Spinal cord (tissue), 10 donors: ENCODE results near the gene PHACTR3. TPM values are rescaled to one million over a fixed set of nuclear protein-coding genes. Genes with fewer than 3 reads are reported as not detected.

Experiments
- DNase-seq, 6 donors: peaks; one replicate each; pipeline versions ENCODE4 v3.0.0 to v3.0.0-alpha.2; 2013 to 2015; ENCODE audit warnings: low spot score in 6 of 6, low read depth in 4 of 6
- H3K27ac ChIP-seq: one replicate; pipeline ENCODE4 v1.5.1; 2013; ENCODE audit warnings: low read depth, low read length, control low read depth
- H3K27me3 ChIP-seq: one replicate; pipeline ENCODE4 v1.6.1; 2013; ENCODE audit warnings: low read length; ENCODE audit not compliant: control insufficient read depth, insufficient read depth
- H3K36me3 ChIP-seq: one replicate; pipeline ENCODE4 v1.6.1; 2013; ENCODE audit warnings: low read length; ENCODE audit not compliant: control insufficient read depth, insufficient read depth
- H3K4me1 ChIP-seq: one replicate; pipeline ENCODE4 v1.6.1; 2013; ENCODE audit warnings: low read length; ENCODE audit not compliant: control insufficient read depth, insufficient read depth
- H3K4me3 ChIP-seq: one replicate; pipeline ENCODE4 v1.5.1; 2013; ENCODE audit warnings: low read depth, low read length, control low read depth
- H3K9me3 ChIP-seq: one replicate; pipeline ENCODE4 v1.6.1; 2013; ENCODE audit warnings: low read length; ENCODE audit not compliant: control insufficient read depth, insufficient read depth
- WGBS: methylation state at CpG from one replicate; pipeline ENCODE4 v1.1.5; 2013; ENCODE audit warnings: missing lambda C conversion rate; ENCODE audit not compliant: insufficient coverage; 5-methylcytosine and 5-hydroxymethylcytosine counted together
- polyA plus RNA-seq, 2 donors: library from polyadenylated mRNA; unstranded; fragments of 120-200 nt; gene quantifications; one replicate each; pipeline ENCODE4 v1.2.1, GENCODE V29; 2013; ENCODE audit not compliant: insufficient read length in 2 of 2
- total RNA-seq, 2 donors: library from RNA; depleted of rRNA in 1 of 2; stranded (reverse); fragments of 120-200 nt in 1 of 2; fragments of >200 nt in 1 of 2; gene quantifications; one replicate each; pipeline versions ENCODE4 v1.2.3 to v1.2.4, GENCODE V29; 2013 to 2014
- donor health status: healthy.

The PHACTR3 gene
- total and polyA plus RNA-seq, 4 donors = 23.5 to 97.8 (median 52.6) TPM

- WGBS = 58% methylated on average over 15 of the region's 20 CpGs
Observed at GRCh38 chr20:59752704-59753460, 148.5 kb downstream of the PHACTR3 start.

GRCh38 chr20:59753836-59754235 is 149.5 kb downstream of the PHACTR3 start:
- H3K27me3 ChIP-seq = no peaks in the 10 kb centered on the region
- DNase-seq = no peak
- WGBS = 76% methylated on average over 10 of the region's 10 CpGs
- H3K4me1 ChIP-seq = peaks cover 41% of the 10 kb centered on the region
- no peak overlapping the region for H3K27ac ChIP-seq
- H3K4me3 ChIP-seq = no peak overlapping the region
- H3K9me3 ChIP-seq = no peaks in the 10 kb centered on the region
- H3K36me3 ChIP-seq = peaks cover 62% of the 10 kb centered on the region

More at GRCh38 chr20:59752704-59753460, 148.5 kb downstream of the PHACTR3 start:
- Histone ChIP-seq H3K4me1 (peaks cover 50% of the 10 kb centered on the region), H3K4me3 (no peak overlapping the region), H3K9me3 (no peaks in the 10 kb centered on the region), H3K36me3 (peaks cover 61% of the 10 kb centered on the region), H3K27me3 (no peaks in the 10 kb centered on the region), H3K27ac (no peak overlapping the region)
- peak in 2 of 6 donors; percentile 15 to 37 for DNase-seq

GRCh38 chr20:59754551-59754950 is 150.2 kb downstream of the PHACTR3 start:
- H3K27ac ChIP-seq = no peak overlapping the region
- H3K4me1 ChIP-seq = peaks cover 34% of the 10 kb centered on the region
- WGBS = 77% methylated on average over 9 of the region's 9 CpGs
- peaks cover 67% of the 10 kb centered on the region for H3K36me3 ChIP-seq
- no peak for DNase-seq
- H3K4me3 ChIP-seq = no peak overlapping the region
- no peaks in the 10 kb centered on the region for H3K27me3 ChIP-seq
- no peaks in the 10 kb centered on the region for H3K9me3 ChIP-seq

DNA sequence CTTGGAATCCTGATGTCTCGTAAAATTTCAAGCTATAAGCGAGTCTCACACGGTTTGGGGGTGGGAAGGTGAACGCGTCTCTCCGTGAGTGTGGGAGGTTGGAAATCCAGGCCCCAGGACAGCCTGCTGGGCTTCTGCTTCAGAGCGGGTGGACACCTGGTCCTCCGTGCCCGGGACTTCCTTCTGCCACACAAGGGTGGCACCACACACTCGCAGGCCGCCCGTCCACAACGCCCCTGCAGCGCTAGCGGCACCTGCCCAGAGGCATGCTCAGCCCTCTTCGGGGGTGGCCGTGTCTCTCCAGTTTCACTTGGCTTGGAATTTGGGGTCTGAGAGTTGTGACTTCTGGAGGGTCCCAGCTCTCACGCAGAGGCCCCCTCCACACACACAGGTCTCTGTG is 151.9 kb downstream of the PHACTR3 start:
- H3K9me3 ChIP-seq = no peaks in the 10 kb centered on the region
- WGBS = 96% methylated on average over 12 of the region's 18 CpGs
- H3K27me3 ChIP-seq = no peaks in the 10 kb centered on the region
- peaks cover 20% of the 10 kb centered on the region for H3K4me1 ChIP-seq
- H3K27ac ChIP-seq = no peak overlapping the region
- no peak for DNase-seq
- peaks cover 69% of the 10 kb centered on the region for H3K36me3 ChIP-seq
- no peak overlapping the region for H3K4me3 ChIP-seq

- WGBS = 100% methylated on average over 1 of the region's 2 CpGs
- Histone ChIP-seq H3K4me3 (no peak overlapping the region), H3K27me3 (no peaks in the 10 kb centered on the region), H3K27ac (no peak overlapping the region), H3K36me3 (peaks cover 42% of the 10 kb centered on the region), H3K4me1 (no peaks in the 10 kb centered on the region), H3K9me3 (no peaks in the 10 kb centered on the region)
- no peak for DNase-seq
Observed at GRCh38 chr20:59764037-59764436, 159.7 kb downstream of the PHACTR3 start.

- no peak overlapping the region for H3K27ac ChIP-seq
- H3K36me3 ChIP-seq = peaks cover 38% of the 10 kb centered on the region
- WGBS = 77% methylated on average over 3 of the region's 4 CpGs
- no peaks in the 10 kb centered on the region for H3K27me3 ChIP-seq
- H3K4me3 ChIP-seq = no peak overlapping the region
- peak in 1 of 6 donors; percentile 17 for DNase-seq
- peaks cover 3% of the 10 kb centered on the region for H3K4me1 ChIP-seq
- H3K9me3 ChIP-seq = no peaks in the 10 kb centered on the region
Observed at GRCh38 chr20:59765599-59766177, 161.3 kb downstream of the PHACTR3 start.

DNA sequence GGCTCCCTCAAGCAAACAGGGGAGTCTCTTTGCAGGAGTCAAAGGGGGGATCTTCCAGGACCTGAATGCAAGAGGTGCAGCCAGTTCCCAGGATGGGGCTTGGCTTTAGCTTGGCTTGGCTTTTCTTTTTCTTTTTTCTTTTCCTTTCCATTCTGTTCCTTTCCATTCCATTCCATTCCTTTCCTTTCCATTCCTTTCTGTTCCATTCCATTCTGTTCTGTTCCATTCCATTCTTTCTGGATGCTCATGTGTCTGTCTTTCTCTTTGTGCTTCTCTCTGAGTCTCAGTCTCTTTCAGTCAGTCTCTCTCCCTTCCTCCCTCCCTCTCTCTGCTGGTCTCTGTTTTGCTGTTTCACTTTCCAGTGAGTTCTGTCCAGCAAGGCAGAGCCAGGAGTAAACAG is 163.3 kb downstream of the PHACTR3 start:
- Histone ChIP-seq H3K4me3 (no peak overlapping the region), H3K36me3 (peaks cover 37% of the 10 kb centered on the region), H3K4me1 (peaks cover 10% of the 10 kb centered on the region), H3K27me3 (no peaks in the 10 kb centered on the region), H3K27ac (no peak overlapping the region), H3K9me3 (no peaks in the 10 kb centered on the region)
- DNase-seq = no peak

DNA sequence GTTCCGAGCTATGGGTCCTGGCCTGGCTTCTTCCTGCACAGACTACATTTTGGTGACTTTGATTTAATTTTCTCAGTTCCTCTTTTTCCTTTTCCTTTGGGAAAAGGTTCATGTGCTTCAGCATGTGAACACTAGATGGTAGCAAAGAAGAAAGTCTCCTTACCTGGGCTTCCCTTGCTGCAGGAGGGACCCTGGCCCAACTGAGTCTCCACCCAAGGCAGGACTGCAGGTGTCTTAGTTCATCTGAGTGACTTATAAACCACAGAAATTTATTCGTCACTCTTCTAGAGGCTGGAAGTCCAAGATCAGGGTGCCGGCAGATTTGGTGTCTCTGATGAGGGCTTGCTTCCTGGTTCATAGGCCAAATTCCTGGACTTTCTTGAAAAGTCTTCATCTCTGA is 165.9 kb downstream of the PHACTR3 start:
- no peak overlapping the region for H3K27ac ChIP-seq
- DNase-seq = peak in 1 of 6 donors; percentile 51
- H3K9me3 ChIP-seq = no peaks in the 10 kb centered on the region
- no peaks in the 10 kb centered on the region for H3K27me3 ChIP-seq
- WGBS = 86% methylated on average over 1 of the region's 3 CpGs
- H3K4me3 ChIP-seq = no peak overlapping the region
- peaks cover 10% of the 10 kb centered on the region for H3K4me1 ChIP-seq
- H3K36me3 ChIP-seq = peaks cover 52% of the 10 kb centered on the region

DNA sequence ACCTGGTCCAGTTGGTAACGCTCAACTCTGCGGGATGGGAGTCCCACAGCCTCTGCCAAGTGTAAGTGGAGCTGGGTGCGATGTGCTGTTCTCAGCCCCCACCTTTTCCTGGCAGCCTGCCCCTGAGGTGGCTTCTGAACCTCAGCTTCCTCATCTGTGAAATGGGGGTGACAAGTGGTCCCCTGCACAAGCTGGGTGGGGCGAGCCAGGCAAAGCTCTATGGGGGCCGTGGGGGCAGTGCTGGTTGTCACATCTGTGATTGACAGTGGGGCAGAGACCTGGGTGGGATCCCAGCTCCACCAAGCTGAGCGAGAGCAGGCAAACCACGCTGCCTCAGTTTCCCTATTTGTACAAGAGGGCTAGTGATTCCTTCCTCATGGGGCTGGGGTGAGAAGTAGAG is 166.5 kb downstream of the PHACTR3 start:
- Histone ChIP-seq H3K27ac (no peak overlapping the region), H3K4me1 (peaks cover 10% of the 10 kb centered on the region), H3K9me3 (no peaks in the 10 kb centered on the region), H3K4me3 (no peak overlapping the region), H3K27me3 (no peaks in the 10 kb centered on the region), H3K36me3 (peaks cover 58% of the 10 kb centered on the region)
- DNase-seq = no peak
- 97% methylated on average over 6 of the region's 7 CpGs for WGBS
